ENCODE results near the gene ADRM1.
A peak's percentile ranks its signal among the peaks of the same experiment; 100 is the strongest.

The ADRM1 gene

DNA sequence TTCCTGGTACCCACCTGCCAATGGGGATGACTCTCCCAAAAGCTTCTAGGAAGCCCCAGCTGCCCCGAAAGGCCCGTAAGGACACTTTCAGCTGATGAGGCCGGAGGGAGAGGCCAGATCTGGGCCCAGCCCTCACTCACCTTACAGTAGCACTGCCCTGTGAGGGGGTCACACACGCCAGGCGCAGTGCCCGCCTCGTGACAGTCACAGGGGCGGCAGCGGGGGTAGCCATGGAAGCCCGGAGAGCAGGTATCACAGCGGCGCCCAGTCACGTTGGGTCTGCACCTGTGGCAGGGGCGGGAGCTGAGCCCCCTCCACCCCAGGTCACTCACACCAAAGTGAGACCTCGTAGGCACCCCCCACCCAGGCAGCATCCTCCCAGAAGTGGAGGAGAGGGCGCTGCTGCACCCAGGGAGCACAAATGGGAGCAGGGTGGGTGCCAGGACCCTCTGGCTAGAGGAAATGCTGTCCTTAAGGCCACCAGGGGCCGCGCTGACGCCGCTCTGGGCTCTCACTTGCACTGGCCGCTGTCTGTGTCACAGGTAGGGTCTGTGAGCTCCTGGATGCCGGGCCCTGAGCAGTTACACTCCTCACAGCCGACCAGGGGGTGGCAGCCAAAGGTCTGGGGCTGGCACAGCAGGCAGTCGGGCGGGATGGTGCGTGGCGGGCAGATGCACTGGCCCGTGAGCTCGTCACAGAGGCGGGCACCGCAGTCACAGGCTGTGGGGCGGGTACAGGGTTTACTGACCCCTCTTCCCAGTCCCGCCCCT is 25.1 kb downstream of the ADRM1 start:
- Mint-ChIP-seq H3K27me3 (no peaks in the 10 kb centered on the region), H3K4me1 (no peaks in the 10 kb centered on the region), H3K4me3 (no peak overlapping the region), H3K9me3 (no peaks in the 10 kb centered on the region), H3K27ac (no peak overlapping the region), H3K36me3 (ENCODE audit: low read depth) (no peaks in the 10 kb centered on the region)
- no peak for ATAC-seq
- no peak for DNase-seq

- Mint-ChIP-seq H3K4me3 (no peak overlapping the region), H3K27ac (no peak overlapping the region), H3K9me3 (no peaks in the 10 kb centered on the region), H3K4me1 (no peaks in the 10 kb centered on the region), H3K27me3 (no peaks in the 10 kb centered on the region), H3K36me3 (ENCODE audit: low read depth) (no peaks in the 10 kb centered on the region)
- DNase-seq (no peak), ATAC-seq (no peak)
These were observed 26.0 kb downstream of the ADRM1 start for GRCh38 chr20:62328684-62329388.

DNA sequence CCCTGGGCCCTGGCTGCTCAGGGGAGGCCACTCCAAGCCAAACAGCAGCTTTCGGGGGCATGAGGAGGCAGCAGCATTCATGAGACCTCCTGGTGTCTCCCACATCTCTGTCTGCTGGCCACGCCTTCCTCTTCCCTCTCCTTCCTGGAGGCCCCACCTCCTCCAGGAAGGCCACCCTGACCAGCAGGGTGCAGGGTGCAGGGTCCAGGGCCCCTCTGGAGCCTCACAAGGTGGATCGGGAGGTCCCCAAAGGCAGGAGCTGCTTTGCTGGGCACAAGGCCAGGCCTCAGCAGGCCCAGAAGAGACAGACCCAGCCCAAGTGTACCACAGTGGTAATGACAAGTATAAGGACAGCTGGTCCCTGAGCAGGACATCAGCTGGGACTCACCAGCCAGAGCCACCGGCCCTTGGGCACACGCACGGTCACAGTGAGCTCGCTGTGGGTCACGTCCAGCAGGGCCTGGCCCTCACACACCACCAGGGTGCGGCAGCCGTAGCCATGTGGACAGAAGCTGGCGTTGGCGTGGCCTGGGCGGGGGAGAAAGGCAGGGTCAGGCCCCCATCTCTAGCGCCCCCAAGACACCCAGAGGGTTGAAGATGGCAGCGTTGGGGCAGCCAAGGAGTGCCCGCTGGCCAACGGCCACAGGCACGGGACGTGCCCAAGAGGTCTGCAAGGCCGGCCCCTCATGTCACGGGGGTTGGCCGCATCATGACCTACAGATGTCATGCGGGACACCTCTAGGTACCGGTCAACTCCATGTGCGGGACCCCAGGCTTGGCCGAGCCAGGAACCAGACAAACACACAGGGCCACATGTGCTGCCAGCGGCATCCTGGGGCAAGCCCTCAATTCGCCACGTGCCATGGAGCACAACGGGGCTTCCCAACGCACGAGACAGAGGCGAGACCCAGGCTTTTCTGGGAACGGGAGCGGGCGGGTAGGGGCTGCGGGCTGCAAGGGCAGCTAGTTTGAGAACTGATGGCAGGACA is 26.9 kb downstream of the ADRM1 start:
- Mint-ChIP-seq H3K36me3 (ENCODE audit: low read depth) (no peaks in the 10 kb centered on the region), H3K27ac (no peak overlapping the region), H3K27me3 (no peaks in the 10 kb centered on the region), H3K9me3 (no peaks in the 10 kb centered on the region), H3K4me3 (no peak overlapping the region), H3K4me1 (no peaks in the 10 kb centered on the region)
- ATAC-seq = no peak
- no peak for DNase-seq

DNA sequence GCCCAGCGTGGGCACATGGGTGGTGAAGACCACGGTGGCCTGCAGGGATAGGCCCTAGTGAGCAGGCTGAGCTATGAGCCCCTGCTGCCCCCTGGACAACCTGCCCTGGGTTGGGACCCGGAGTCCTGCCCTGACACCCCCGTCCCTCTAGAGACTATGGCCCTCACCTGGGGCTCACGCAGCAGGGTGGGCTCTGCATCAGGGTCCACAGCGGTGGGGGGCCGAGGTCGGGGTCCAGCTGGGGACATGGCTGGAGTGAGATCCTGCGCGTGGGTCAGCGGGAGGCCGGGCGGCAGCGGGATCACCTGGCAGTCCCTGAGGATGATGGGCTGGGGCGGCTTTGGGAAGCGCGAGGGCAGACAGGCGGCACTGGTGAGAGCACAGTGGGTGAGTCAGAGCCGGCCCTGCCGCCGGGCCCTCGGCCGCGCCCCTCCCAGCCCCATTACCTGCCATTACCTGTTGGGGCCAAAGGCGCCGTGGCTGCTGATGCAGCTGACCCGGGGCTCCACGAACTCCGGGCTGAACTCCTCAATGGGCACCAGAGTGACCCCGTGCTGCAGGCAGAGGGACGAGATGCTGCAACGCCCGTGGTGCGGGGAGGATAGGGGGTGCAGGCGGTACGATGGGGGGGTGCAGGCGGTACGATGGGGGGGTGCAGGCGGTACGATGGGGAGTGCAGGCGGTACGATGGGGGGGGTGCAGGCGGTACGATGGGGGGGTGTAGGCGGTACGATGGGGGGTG is 27.9 kb downstream of the ADRM1 start:
- Mint-ChIP-seq H3K36me3 (ENCODE audit: low read depth) (no peaks in the 10 kb centered on the region), H3K4me1 (no peaks in the 10 kb centered on the region), H3K27ac (no peak overlapping the region), H3K9me3 (no peaks in the 10 kb centered on the region), H3K27me3 (no peaks in the 10 kb centered on the region), H3K4me3 (no peak overlapping the region)
- ATAC-seq (no peak), DNase-seq (no peak)

- Mint-ChIP-seq H3K9me3 (no peaks in the 10 kb centered on the region), H3K4me1 (no peaks in the 10 kb centered on the region), H3K27ac (no peak overlapping the region), H3K27me3 (no peaks in the 10 kb centered on the region), H3K36me3 (ENCODE audit: low read depth) (no peaks in the 10 kb centered on the region), H3K4me3 (no peak overlapping the region)
- DNase-seq = no peak
- ATAC-seq = no peak
These were observed 28.6 kb downstream of the ADRM1 start for GRCh38 chr20:62331347-62331746.

DNA sequence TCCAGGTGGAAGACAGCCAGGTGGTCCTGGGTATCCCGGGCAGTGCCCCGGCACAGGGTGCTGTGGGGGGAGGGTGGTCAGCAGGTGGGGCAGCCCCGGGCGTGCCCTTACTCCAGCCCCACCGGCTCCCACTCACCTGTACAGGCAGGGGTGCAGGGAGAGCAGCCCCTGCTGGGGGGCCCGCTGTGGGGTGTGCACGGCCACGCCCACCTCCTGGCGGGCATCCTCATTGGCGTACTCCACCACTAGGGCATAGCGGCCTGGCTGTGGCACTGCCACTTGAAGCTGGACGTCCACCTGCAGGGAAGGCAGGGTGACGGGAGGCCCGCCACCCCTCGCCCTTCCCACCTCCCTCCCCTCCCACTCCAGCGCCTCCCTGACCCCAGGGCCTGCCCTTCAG is 29.6 kb downstream of the ADRM1 start:
- Mint-ChIP-seq H3K27me3 (peaks cover 4% of the 10 kb centered on the region), H3K27ac (no peak overlapping the region), H3K9me3 (no peaks in the 10 kb centered on the region), H3K4me3 (no peak overlapping the region), H3K36me3 (ENCODE audit: low read depth) (no peaks in the 10 kb centered on the region), H3K4me1 (peaks cover 3% of the 10 kb centered on the region)
- no peak for ATAC-seq
- DNase-seq = no peak

DNA sequence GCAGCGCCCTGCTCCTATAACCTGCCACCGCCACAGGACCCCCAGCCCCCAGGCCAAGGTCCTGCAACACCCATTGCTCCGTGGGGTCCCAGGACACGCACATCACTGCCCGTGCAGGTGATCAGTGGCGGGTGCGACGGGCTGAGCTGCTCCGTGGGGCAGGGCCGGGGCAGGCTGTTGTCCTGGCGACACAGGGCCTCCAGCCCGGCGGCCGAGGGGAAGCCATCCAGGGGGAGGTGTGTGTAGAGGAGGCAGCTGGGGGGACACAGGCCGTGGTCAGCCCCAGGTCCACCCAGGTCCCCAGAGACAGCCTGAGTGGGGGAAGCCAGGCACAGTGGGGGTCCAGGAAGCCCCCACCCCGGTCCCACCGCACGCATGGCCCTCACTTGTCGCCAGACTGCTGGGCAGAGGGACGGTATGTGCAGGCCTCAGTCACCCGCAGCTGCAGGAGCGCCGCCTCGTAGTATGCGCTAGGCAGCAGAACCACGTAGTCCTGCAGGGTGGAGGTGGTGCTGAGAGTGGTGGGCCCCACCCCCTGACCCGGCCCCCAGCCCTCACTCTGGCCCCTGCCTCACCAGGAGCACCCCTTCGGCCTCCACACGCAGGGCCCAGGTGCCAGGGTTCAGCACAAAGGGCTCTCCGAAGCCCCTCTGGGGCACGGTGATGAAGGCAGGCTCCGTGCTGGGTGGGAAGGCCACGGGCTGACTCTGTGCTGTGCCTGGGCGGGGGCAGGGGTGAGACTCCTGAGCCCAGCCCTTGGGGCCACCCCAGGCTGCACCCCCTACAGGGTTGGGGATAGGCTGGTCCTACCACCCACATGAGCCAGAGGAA is 30.4 kb downstream of the ADRM1 start:
- no peak overlapping the region for H3K4me3 Mint-ChIP-seq
- DNase-seq = no peak
- H3K27ac Mint-ChIP-seq = no peak overlapping the region
- H3K4me1 Mint-ChIP-seq = peaks cover 3% of the 10 kb centered on the region
- ATAC-seq = no peak
- peaks cover 4% of the 10 kb centered on the region for H3K27me3 Mint-ChIP-seq
- H3K9me3 Mint-ChIP-seq = no peaks in the 10 kb centered on the region
- no peaks in the 10 kb centered on the region for H3K36me3 Mint-ChIP-seq (ENCODE audit: low read depth)

GRCh38 chr20:62333820-62334595 is 31.2 kb downstream of the ADRM1 start:
- H3K4me3 Mint-ChIP-seq = no peak overlapping the region
- DNase-seq (no peak), ATAC-seq (no peak)
- no peaks in the 10 kb centered on the region for H3K9me3 Mint-ChIP-seq
- H3K36me3 Mint-ChIP-seq (ENCODE audit: low read depth) = no peaks in the 10 kb centered on the region
- peaks cover 3% of the 10 kb centered on the region for H3K4me1 Mint-ChIP-seq
- H3K27me3 Mint-ChIP-seq = peaks cover 4% of the 10 kb centered on the region
- H3K27ac Mint-ChIP-seq = no peak overlapping the region

GRCh38 chr20:62334881-62335280 is 32.1 kb downstream of the ADRM1 start:
- H3K4me1 Mint-ChIP-seq = peaks cover 7% of the 10 kb centered on the region
- no peak overlapping the region for H3K27ac Mint-ChIP-seq
- H3K27me3 Mint-ChIP-seq = peaks cover 6% of the 10 kb centered on the region
- no peak overlapping the region for H3K4me3 Mint-ChIP-seq
- H3K9me3 Mint-ChIP-seq = no peaks in the 10 kb centered on the region
- ATAC-seq (no peak), DNase-seq (no peak)
- no peaks in the 10 kb centered on the region for H3K36me3 Mint-ChIP-seq (ENCODE audit: low read depth)

- no peak overlapping the region for H3K27ac Mint-ChIP-seq
- ATAC-seq (no peak), DNase-seq (no peak)
- H3K4me1 Mint-ChIP-seq = peaks cover 8% of the 10 kb centered on the region
- H3K9me3 Mint-ChIP-seq = no peaks in the 10 kb centered on the region
- no peak overlapping the region for H3K4me3 Mint-ChIP-seq
- peaks cover 7% of the 10 kb centered on the region for H3K27me3 Mint-ChIP-seq
- no peaks in the 10 kb centered on the region for H3K36me3 Mint-ChIP-seq (ENCODE audit: low read depth)
These were observed 32.7 kb downstream of the ADRM1 start for GRCh38 chr20:62335532-62335931.

GRCh38 chr20:62336329-62336728 is 33.5 kb downstream of the ADRM1 start:
- ATAC-seq = no peak
- no peak for DNase-seq
- H3K27ac Mint-ChIP-seq = no peak overlapping the region
- H3K4me1 Mint-ChIP-seq = peaks cover 8% of the 10 kb centered on the region
- H3K27me3 Mint-ChIP-seq = peaks cover 7% of the 10 kb centered on the region
- H3K4me3 Mint-ChIP-seq = no peak overlapping the region
- no peaks in the 10 kb centered on the region for H3K9me3 Mint-ChIP-seq
- no peaks in the 10 kb centered on the region for H3K36me3 Mint-ChIP-seq (ENCODE audit: low read depth)

DNA sequence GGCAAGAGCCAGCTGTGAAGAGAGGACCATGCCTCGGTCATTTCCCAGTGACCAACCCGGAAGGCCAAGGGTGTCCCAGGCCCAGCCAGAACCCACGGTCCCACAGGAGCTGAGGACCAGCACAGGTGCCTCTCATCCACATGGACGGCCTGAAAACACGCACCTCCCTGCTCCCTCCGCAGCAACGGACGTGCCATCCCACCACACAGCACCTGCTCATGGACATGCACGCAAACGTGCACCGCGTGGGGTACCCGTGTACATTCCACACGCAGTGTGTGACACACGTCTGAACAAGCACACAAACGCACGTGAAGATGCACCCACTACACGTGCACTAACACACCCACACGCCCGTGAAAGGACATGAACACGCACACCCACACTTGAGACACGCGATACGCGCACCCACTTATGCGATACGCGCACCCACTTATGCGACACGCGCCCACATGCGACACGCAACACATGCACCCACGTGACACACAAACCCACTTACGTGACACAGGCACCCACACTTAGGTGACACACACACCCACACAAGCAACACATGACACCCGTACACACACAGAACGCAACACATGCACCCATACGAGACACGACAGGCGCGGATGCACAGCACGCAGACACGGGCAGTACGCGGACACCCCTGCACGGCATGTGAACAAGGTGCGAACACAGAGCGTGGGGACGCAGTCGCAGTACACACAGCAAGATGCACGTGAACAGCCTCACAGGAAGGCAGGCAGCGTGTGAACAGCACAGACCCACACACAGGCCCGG is 34.2 kb downstream of the ADRM1 start:
- H3K4me3 Mint-ChIP-seq = no peak overlapping the region
- no peak overlapping the region for H3K27ac Mint-ChIP-seq
- H3K9me3 Mint-ChIP-seq = no peaks in the 10 kb centered on the region
- peaks cover 8% of the 10 kb centered on the region for H3K4me1 Mint-ChIP-seq
- ATAC-seq (peak; percentile 13), DNase-seq (no peak)
- no peaks in the 10 kb centered on the region for H3K36me3 Mint-ChIP-seq (ENCODE audit: low read depth)
- peaks cover 7% of the 10 kb centered on the region for H3K27me3 Mint-ChIP-seq

Data from activated naive CD8-positive, alpha-beta T cell treated with anti-CD3 and anti-CD28 coated beads, Interleukin-2, amount 50 U/mL, for 24 hours (primary cell).